NCI-H1417 (cell line): ENCODE measurements around the gene GRIK4.

Experiments used
- DNase-seq, 3 experiments: peaks; one replicate each; lab custom pipeline; 2025; lab: John Stamatoyannopoulos, UW

The GRIK4 gene

DNA sequence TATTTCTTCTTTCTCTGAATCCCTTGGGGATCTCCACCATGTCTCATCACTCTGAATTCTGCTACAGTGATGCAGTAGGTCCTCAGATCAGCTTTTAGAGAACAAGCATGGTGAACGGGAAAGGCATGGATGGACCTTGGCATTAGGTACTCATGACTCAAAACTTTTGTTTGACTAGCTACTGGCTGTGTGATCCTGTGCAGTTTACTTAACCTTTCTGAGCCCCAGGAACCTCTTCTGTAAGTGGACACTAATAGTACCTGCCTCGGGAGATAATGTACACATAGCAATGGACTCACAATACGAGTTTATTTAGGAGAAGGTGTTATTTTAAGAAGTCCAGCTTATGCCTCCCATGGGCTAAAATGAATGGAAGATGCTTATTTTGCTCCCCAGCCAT lies 327.7 kb downstream of the GRIK4 start:
- no peak for DNase-seq

DNA sequence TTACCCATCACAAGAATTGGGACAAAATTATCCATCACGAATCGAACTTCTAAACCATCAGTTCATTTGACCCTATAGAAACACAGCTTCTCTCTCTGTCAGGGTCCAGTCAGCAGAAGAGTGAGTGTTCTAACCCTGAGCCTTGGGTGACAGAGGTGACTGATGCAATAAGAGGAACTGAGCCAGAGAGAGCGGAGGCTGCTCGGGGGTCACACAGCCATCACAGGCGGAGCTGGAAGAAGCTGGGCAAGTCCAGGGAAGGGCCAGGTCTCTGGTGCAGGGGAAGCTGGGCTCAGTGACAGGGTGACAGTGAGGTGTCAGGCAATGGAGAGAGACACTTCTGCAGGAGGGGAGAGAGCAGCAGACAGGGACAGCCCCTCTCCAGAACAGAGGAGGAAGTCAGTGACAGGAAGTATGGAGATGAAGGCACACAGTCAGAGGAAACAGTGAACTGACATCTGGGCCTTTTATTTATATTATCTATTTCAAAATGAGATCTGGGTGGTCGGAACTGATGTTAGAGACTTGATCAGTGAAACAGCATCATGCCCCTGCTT lies 328.4 kb downstream of the GRIK4 start:
- DNase-seq, result no peak

DNA sequence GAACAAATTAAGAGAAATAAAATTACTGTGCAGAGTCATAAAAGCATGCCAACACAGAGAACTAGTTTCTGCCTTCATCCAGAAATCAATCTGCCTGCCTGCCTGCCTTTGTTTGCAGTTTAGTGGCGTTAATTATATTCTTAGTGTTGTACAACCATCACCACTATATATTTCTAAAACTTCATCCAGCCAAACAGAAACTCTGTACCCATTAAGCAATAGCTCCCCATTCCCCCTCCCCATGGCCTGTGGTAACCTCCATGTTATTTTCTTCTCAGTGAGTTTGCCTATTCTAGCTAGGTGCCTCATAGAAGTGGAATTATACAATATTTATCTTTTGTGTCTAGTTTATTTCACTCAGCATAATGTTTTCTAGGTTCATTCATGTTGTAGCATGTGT lies 329.1 kb downstream of the GRIK4 start:
- DNase-seq, result no peak

DNA sequence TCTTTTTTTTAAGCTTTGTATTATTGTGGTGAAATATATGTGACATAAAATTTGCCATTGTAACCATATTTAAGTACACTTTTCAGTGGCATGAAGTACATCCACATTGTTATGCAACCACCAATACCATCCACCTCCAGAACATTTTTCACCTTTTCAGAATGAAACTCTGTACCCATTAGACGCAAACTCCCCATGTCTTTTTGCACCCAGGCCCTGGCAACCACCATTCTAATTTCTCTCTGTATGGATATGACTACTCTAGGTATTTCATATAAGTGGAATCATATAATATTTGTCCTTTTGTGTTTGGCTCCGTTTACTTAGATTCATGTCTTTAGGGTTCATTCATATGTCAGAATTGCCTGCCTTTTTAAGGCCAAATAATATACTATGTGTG lies 329.5 kb downstream of the GRIK4 start:
- no peak for DNase-seq

DNA sequence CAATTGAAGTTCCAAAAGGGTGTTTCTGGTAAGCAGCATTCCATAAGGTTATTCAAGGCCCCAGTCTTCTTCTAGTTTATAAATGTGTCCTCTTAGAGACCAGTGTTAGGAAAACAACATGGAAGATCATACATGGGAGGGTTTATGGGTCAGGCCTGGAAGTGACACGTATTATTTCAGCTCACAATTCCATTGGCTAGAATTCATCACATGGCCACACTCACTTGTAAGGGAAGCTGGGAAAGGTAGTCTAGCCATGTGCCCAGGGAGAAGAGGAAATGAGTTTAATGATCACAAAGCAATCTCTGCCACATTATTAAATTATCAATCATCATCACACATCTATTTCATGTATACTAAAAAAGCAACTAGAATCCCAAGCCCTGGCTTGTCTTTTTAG lies 330.6 kb downstream of the GRIK4 start:
- no peak for DNase-seq

DNA sequence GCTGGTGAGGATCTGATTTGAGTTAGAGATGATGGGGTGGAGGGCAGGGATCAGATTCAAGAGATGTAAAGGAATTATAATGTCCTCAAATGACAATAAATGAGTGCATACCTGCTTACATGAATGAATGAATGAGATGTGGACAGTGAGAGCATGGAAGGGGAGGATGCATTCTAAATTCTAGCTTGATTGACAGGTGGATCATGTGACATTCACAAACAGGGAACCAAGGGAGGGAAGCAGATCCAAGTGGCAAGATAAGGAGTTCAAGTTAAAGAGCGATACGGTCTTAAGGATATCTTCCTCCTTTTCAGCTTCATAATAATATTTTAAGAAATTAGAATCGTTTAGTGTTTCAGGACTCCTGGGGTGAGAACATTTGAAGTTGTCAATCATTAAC lies 341.9 kb downstream of the GRIK4 start:
- no peak for DNase-seq

DNA sequence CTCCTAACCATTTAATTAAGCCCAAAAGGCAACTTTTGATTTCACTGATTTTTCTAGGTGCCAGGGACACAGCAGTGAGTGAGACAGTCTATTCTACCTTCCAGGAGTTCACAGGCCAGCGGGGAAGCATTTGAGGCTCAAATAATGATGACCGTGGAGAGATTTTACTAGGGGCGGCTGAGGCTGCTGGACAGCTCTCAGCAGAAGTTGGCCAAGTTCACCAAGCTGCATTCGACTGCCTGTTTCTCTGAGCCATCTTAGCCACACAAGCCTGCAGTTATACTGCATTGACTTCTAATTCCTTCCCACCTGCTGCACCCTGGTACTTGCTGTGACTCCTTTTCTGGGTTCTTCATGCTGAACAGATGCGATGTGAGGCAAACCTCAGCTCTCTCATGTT lies 343.4 kb downstream of the GRIK4 start:
- DNase-seq, result peak in 1 of 3 experiments; percentile 17

DNA sequence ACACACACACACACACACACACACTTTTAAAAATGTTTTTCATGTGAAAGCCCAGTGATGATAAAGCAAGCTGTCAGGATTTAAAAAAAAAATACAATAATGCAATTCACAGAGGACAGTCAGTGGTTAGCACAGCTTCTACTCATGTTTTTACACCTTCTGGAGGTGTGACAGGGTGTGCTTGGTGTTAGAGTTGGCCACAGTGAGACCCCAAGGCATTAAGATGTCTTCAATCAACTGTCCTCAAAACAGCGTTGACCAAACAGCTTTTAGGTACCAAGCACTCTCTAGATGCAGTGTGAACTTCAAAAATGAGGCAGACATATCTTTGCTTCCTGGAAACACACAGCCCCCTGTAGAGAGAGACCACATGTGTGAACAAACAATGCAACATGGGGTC lies 346.0 kb downstream of the GRIK4 start:
- no peak for DNase-seq

DNA sequence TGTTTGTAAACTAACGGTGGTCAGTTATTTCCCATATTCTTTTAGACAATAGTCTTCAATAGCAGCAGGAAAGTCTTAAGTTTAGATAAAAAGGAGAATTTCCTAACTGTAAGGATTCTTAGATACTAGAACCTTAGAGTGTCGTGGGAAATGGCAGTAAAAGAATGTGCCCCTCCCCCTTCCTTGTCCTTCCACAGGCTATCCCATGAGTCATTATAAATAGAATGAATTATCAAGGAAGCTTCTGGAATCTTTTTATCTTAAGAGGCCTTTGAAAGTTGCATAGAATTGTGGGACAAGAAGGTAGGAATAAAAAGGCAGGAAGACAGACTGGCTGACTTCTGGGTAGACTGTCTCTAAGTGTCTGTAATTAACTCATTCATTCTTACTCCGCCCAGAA lies 347.2 kb downstream of the GRIK4 start:
- DNase-seq, result no peak

DNA sequence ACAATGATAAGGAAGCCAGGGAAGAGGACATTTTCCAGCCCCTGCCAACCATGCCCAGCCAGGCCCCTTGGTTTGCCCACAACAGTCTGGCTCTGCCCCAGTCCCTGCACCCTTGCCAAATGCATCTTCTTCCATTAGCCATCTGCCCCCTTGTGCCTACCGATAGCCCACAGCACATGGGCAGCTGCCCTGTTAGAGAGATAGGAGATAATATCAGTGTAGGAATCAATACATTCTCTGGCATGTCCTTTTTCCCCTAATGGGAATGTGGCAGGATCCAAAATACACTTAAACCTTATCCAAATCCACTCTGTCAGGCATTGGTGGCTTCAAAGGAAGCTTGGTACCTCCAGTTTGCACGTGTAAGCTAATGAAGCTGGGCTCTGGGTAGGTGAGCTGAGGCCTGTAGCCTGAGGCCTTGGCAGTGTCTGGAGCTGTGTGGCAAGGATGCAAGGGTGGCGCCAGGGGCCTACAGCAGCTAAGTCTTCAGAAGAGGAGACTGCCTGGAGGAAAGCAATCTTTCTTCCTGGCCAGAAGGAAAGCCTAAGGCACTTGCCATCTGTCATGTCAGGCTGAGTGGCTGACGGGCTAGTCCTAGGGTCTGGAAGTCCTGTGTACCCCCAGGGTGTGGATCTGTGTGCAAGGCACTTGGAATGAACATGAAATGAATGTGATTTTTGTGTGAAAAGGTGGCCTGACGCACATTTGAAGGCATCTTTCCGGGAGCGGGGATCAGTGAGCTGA lies 348.2 kb downstream of the GRIK4 start:
- no peak for DNase-seq

DNA sequence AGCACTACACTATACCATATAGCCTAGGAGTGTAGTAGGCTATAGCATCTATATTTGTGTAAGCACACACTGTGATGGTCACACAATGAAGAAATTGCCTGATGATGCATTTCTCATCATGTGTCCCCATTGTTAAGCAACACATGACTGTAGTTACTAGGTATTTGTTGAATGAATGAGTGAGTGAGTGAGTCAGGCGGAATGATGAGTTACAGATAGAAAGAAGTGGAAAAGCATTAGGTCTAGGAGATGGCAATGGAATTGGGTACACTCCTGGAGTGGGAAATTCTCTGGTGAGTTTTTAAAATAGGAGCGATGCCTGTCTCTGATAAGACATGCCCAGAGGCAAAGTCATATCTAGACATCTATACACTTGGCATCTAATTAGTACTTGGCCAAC lies 351.8 kb downstream of the GRIK4 start:
- no peak for DNase-seq

DNA sequence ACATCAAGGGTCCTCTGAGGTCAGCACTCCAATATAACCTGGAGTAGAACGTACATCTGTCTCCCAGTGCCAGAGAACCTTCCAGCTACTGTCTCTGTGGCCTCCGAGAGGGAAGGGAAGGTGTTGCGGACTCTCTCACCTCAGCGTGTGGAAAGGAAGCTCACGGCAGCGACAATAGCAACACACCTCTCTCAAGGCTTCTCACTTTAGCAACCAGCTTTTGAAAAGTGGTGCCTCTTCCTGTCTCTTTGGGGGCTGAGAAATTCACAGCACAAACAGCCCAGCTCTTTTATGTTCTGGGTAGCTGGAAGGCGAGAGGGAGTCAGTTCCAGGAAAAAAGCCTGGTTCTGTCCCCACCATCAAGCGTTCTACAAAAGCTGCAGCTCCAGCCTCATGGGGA lies 355.5 kb downstream of the GRIK4 start:
- DNase-seq, result peak in 2 of 3 experiments; percentile 31 to 44

DNA sequence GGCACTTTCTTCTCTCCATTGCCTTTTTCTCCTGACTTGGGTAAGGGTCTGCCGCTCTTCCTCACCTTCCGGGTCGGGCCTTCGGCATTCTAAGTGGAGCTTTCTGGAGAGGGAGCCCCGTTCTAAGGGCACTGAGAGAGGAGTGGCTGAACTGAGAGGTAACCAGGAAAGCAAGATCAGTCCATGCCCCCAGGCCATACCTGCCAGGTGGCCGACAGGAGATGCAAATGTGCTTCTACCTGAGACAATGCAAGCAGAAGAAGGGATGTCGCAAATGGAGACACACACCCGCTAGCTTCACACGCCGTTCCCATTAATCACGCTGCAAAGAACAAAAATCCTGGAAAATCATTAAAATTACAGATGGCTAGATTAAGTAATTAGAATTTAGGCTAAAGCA lies 356.0 kb downstream of the GRIK4 start:
- DNase-seq, result peak in 2 of 3 experiments; percentile 50 to 75

DNA sequence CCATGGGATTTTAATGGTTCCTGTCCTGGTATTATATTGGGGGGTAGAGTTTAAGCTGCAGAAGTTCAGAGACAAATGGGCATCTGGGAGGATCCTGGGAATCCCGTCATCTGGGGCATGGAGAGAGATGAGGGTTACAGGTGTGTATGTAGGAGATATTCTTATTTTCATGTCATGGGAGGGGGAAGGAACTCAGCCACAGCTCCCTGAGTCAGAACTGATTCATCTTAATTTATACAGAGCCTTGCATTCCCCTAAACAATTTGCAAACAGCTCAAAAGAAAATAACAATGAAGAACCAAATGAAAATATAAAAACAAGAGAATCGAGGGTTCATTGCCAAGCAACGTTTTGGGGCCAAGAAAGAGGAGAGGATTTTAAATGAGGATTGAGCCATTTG lies 356.4 kb downstream of the GRIK4 start:
- DNase-seq, result no peak

DNA sequence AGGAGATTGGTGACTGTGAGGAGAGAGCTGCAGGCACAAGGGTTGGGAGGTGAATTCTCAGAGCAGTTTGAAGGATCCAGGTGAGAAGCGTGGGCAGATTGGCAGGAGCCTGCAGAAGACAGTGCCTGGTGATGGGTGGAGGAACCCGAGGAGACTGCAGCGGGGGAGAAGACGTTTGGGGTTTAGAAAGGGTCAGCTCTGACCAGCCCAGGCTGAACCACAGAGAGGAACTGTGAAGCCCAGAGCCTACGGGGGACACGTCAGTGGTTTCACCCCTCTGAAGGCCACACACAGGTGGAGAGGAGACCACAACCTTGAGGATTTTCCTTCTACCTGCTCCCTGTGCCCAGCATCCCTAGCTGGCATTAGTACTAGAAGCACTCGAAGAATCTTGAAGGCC lies 357.5 kb downstream of the GRIK4 start:
- DNase-seq, result no peak

DNA sequence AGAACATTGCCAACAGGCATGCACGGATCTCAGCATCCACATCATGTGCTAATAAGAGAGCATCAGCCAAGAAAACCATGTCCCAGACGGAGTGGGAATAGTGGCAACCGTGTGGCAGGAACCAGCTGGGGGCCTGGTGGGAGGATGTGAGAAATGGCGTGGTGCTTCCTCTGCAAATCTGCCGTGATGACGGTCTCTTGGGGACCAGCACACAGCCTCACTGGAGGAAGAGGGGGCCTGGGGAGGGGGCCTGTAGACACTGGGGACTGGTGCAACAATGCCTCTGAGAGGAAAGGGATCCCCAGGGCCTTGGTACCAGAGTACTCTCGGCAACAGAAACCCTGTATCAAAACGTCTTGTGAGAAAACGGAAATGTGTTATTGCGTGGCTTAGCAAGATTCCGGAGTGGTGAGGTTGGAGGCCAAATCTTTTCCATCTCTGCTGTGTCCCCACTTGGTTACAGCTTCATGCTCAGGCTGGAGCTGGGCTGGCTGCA lies 358.0 kb downstream of the GRIK4 start:
- DNase-seq, result no peak

DNA sequence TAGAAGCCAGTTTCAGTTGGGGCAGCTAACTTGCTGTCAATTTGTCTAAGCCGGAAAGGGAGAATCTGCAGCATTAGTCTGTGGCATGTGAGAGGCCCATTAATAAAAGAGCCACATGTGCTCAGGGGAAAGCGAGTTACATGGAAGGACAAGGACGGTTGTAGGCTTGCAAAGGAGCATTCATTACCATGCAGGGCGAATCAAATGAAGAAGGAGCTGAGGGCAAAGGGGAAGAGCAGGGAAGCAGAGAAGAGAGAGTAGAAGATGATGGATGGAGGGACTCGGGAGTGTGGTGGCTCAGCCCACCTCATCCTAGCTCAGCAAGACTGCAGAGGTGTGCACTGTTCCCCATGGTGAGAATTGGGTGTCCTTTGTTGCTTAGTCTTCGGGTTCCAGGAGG lies 359.6 kb downstream of the GRIK4 start:
- no peak for DNase-seq

DNA sequence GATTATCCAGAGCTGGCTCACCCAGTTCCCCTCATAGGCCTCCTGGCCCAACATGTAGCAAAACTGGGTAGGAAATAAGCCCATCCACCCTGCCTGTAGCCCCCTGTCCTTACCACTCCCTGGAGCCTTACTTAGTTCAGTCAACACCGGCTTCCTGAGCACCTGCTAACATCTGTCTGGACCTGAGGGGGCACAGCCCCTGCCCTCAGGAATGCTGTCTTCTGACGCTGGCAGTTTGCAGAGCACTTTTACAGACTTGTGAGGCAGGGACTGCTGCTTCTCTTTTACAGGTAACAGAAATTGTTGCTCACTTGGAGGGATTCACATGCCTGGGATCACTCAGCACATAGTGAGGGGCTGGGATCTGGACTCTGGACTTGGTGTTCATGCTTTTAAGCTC lies 360.4 kb downstream of the GRIK4 start:
- DNase-seq, result no peak

DNA sequence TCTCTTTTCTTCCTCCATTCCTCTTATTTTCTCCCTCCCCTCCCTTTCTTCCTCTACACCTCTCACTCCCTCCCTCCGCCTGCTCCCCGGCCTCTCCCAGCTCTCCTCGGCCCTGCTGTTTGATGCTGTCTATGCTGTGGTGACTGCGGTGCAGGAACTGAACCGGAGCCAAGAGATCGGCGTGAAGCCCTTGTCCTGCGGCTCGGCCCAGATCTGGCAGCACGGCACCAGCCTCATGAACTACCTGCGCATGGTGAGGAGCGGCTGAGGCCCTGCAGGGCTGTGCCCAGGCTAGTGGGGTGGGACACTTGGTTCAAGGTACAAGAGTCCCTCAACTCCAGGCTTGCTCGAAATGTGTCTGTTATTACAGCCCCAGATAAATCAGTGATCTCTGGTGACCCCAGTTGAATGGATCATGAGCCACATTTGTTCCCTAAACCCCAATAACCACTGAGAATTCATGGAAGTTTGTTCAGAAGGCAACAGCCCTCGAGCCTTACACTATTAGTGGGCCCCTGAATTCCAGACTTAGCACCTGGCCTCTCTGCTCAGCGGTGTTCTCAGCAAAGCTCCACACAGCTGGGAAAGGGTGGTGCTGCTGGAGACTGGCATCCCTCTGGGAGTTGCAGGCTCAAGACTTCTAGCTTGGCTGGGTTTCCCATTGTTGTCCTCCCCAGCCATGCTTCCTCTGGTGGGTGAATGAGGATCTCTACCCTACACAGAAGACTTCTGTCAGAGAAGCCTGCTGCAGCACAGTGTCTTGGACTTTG lies 362.6 kb downstream of the GRIK4 start:
- no peak for DNase-seq

DNA sequence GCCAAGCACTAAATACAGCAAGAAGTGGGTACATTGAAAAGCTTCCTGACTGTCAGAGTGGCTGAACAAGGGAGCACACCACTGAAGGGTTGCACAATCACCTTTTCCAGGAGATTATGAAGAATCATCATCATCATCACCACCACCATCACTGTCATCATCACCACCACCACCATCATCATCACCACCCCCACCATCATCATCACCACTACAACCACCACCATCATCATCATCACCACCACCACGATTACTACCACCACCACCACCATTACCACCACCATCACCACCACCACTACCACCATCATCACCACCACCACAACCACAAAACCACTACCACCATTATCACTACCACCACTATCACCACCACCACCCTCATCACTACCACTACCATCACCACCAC lies 364.4 kb downstream of the GRIK4 start:
- DNase-seq, result no peak

DNA sequence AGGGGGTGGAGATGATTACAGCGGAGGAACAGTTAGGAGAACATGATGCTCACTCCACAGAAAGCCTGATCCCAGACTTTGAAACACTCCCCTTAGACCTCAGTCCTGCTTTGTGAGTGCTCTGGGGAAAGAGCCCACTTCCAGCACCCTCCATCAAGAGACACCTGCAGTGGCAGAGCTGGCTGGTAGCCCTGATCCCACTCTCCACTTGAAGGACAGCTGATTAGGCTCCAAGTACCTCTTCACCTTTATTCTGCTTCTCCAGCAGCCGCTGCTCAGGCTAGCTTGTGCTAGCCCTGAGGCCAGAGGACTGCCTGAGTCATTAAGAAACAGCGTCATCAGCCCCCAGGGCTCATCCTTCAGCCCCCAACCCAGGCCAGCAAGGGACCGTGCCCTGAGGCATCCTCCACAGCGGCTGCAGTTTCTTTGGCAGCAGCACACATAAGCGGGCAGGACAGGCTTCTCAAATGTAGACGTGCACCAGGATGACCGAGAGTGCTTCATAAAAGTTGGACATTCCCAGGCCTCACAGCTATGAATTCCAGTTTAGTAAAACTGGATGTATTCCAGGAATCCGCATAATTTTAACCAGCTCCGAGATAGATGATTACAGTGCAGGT lies 366.3 kb downstream of the GRIK4 start:
- DNase-seq, result peak; percentile 52 to 89 (median 85)

DNA sequence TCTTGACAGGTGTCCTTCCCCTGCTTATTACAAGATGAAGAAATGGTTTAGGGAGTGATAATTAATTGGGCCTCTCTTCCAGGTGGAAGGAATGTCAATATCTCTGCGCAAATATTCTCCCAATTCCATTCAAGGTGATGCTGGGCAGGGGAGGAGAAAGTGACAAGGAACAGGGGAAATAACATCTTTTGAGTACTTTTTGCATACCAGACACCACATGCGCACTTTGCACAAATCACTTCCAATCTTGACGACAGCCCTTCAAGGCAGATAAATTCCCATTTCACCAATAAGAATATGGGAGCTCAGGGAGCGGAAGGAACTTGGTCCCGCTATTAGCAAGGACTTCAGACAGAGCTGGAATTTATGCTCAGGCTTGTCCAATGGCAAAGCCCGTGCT lies 367.2 kb downstream of the GRIK4 start:
- DNase-seq, result no peak
